Stimulated activated CD8-positive, alpha-beta memory T cell treated with anti-CD3 and anti-CD28 coated beads, Interleukin-15, amount 100 ng/mL, for 24 hours (primary cell): ENCODE data around the gene FBXW7.

Experiments
- DNase-seq: peaks from one replicate; pipeline ENCODE4 v3.0.0-alpha.2; 2020; ENCODE audit warnings: low read depth

The FBXW7 gene

GRCh38 chr4:152427981-152428380 is 107.9 kb downstream of the FBXW7 start:
- no peak for DNase-seq

GRCh38 chr4:152424977-152425376 is 110.9 kb downstream of the FBXW7 start:
- no peak for DNase-seq

GRCh38 chr4:152424396-152424795 is 111.5 kb downstream of the FBXW7 start:
- no peak for DNase-seq

- no peak for DNase-seq
These were observed 113.0 kb downstream of the FBXW7 start for GRCh38 chr4:152422817-152423320.

- no peak for DNase-seq
These were observed 114.3 kb downstream of the FBXW7 start for GRCh38 chr4:152421576-152421975.

GRCh38 chr4:152419809-152420208 is 116.1 kb downstream of the FBXW7 start:
- DNase-seq: no peak

- DNase-seq: no peak
These were observed 118.2 kb downstream of the FBXW7 start for GRCh38 chr4:152417673-152418072.

- no peak for DNase-seq
These were observed 119.9 kb downstream of the FBXW7 start for GRCh38 chr4:152415980-152416379.

- no peak for DNase-seq
These were observed 127.2 kb downstream of the FBXW7 start for GRCh38 chr4:152408514-152409327.

GRCh38 chr4:152401424-152401823 is 134.5 kb downstream of the FBXW7 start:
- DNase-seq: no peak

- DNase-seq: no peak
These were observed 136.6 kb downstream of the FBXW7 start for GRCh38 chr4:152399246-152399645.

- no peak for DNase-seq
These were observed 137.8 kb downstream of the FBXW7 start for GRCh38 chr4:152398060-152398459.

- no peak for DNase-seq
These were observed 141.1 kb downstream of the FBXW7 start for GRCh38 chr4:152394791-152395190.

- no peak for DNase-seq
These were observed 143.8 kb downstream of the FBXW7 start for GRCh38 chr4:152392079-152392478.

- no peak for DNase-seq
These were observed 145.7 kb downstream of the FBXW7 start for GRCh38 chr4:152390216-152390615.

- DNase-seq: no peak
These were observed 146.5 kb downstream of the FBXW7 start for GRCh38 chr4:152389359-152389758.

GRCh38 chr4:152385551-152385950 is 150.3 kb downstream of the FBXW7 start:
- DNase-seq: no peak

- DNase-seq: no peak
These were observed 153.7 kb downstream of the FBXW7 start for GRCh38 chr4:152382057-152382785.

GRCh38 chr4:152380919-152381318 is 155.0 kb downstream of the FBXW7 start:
- no peak for DNase-seq

GRCh38 chr4:152380185-152380584 is 155.7 kb downstream of the FBXW7 start:
- DNase-seq: no peak

- DNase-seq: no peak
These were observed 161.1 kb downstream of the FBXW7 start for GRCh38 chr4:152374606-152375285.

- no peak for DNase-seq
These were observed 161.7 kb downstream of the FBXW7 start for GRCh38 chr4:152374153-152374552.

GRCh38 chr4:152372444-152372843 is 163.4 kb downstream of the FBXW7 start:
- DNase-seq: no peak
